NB4 (cell line): Measurements from ENCODE around the gene STX10.

Experiments
- POLR2A ChIP-seq: IDR thresholded peaks from 2 replicates; pipeline ENCODE4 v1.6.1; 2011; ENCODE audit warnings: mild to moderate bottlenecking; ENCODE audit not compliant: insufficient read length; ENCODE audit errors: extremely low read depth
- TF ChIP-seq, protein P1 (sequence below): IDR thresholded peaks from one replicate; pipeline ENCODE4 v1.5.1; 2012; ENCODE audit warnings: low read depth, low read length

DNA sequence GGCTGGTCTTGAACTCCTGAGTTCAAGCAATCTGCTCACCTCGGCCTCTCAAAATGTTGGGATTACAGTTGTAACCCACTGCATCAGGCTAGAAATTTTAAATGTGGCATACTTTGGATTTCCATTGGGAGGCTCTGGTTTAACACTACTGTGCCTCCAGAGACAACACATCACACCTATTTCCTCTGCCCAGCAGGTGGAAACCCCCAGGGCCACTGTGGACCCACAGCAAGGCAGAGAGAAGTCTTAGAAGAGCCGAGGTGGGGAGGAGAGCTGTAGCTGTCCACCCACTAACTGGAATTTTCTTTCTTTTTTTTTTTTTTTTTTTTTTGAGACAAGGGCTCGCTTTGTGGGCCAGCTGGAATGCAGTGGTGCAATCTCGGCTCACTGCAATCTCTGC is 39.4 kb upstream of the STX10 start:
- TF ChIP-seq, protein P1, sequence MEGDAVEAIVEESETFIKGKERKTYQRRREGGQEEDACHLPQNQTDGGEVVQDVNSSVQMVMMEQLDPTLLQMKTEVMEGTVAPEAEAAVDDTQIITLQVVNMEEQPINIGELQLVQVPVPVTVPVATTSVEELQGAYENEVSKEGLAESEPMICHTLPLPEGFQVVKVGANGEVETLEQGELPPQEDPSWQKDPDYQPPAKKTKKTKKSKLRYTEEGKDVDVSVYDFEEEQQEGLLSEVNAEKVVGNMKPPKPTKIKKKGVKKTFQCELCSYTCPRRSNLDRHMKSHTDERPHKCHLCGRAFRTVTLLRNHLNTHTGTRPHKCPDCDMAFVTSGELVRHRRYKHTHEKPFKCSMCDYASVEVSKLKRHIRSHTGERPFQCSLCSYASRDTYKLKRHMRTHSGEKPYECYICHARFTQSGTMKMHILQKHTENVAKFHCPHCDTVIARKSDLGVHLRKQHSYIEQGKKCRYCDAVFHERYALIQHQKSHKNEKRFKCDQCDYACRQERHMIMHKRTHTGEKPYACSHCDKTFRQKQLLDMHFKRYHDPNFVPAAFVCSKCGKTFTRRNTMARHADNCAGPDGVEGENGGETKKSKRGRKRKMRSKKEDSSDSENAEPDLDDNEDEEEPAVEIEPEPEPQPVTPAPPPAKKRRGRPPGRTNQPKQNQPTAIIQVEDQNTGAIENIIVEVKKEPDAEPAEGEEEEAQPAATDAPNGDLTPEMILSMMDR, result no peak
- TF ChIP-seq POLR2A, result no peak
